H1 (cell line): Measurements from ENCODE around the gene RASGRP4. TPM values are rescaled to one million over a fixed set of nuclear protein-coding genes. Genes with fewer than 3 reads are reported as not detected.

Experiments used
- CTBP2 ChIP-seq: IDR thresholded peaks from 2 replicates; pipeline ENCODE4 v1.7.0; 2011; ENCODE audit warnings: borderline replicate concordance, mild to moderate bottlenecking, moderate library complexity, mixed read lengths, low read length; ENCODE audit not compliant: insufficient read depth, insufficient read length
- HDAC2 ChIP-seq, 2 experiments: fragments of 300-600 bp in 1 of 2; sonication (generic) in 1 of 2; IDR thresholded peaks; 2 replicates each; pipeline ENCODE4 v1.6.1; 2011 to 2012; ENCODE audit warnings: low read depth in 2 of 2, low read length in 2 of 2, mild to moderate bottlenecking in 2 of 2, moderate library complexity in 2 of 2, borderline replicate concordance in 1 of 2, inconsistent platforms in 1 of 2
- JUN ChIP-seq: IDR thresholded peaks from 2 replicates; pipeline ENCODE4 v1.6.1; 2011; ENCODE audit warnings: low read depth, mild to moderate bottlenecking, improper control_type of control experiment, low read length
- KDM4A ChIP-seq: IDR thresholded peaks from one replicate; pipeline ENCODE4 v1.7.1; 2012; ENCODE audit warnings: low read depth, mild to moderate bottlenecking, moderate library complexity, low read length, inconsistent platforms; ENCODE audit not compliant: severe bottlenecking
- KDM5A ChIP-seq: fragments of 200-600 bp; IDR thresholded peaks from 2 replicates; pipeline ENCODE4 v1.7.1; 2012; ENCODE audit warnings: mild to moderate bottlenecking, low read length, inconsistent platforms, mixed read lengths
- MAX ChIP-seq: IDR thresholded peaks from 2 replicates; pipeline ENCODE4 v1.6.1; 2012; ENCODE audit warnings: inconsistent platforms
- RAD21 ChIP-seq, 2 experiments: IDR thresholded peaks in 1 of 2; conservative IDR thresholded peaks in 1 of 2; 2 replicates each; pipeline ENCODE4 v1.6.1; 2011; ENCODE audit warnings: low read depth in 2 of 2, low read length in 2 of 2, improper control_type of control experiment in 1 of 2, inconsistent platforms in 1 of 2, mild to moderate bottlenecking in 1 of 2, moderate library complexity in 1 of 2
- SIN3A ChIP-seq, 2 experiments: IDR thresholded peaks in 1 of 2; conservative IDR thresholded peaks in 1 of 2; 2 replicates each; pipeline ENCODE4 v1.6.1; 2011 to 2012; ENCODE audit warnings: low read length in 2 of 2, improper control_type of control experiment in 1 of 2, low read depth in 1 of 2, mild to moderate bottlenecking in 1 of 2
- SIX5 ChIP-seq: IDR thresholded peaks from 2 replicates; pipeline ENCODE4 v1.6.1; 2011; ENCODE audit warnings: mild to moderate bottlenecking, low read depth, low read length
- SP2 ChIP-seq: IDR thresholded peaks from 2 replicates; pipeline ENCODE4 v1.6.1; 2012; ENCODE audit warnings: mild to moderate bottlenecking, low read length, inconsistent platforms
- SP4 ChIP-seq: IDR thresholded peaks from 2 replicates; pipeline ENCODE4 v1.6.1; 2012; ENCODE audit warnings: low read length, inconsistent platforms
- TBP ChIP-seq: IDR thresholded peaks from 2 replicates; pipeline ENCODE4 v1.6.1; 2011; ENCODE audit warnings: low read depth, low read length, improper control_type of control experiment
- polyA plus RNA-seq, 7 experiments: library from polyadenylated mRNA; depleted of rRNA in 3 of 7; stranded (reverse) in 5 of 7; unstranded in 2 of 7; fragments of >200 nt in 5 of 7; fragments of 200-250 nt in 2 of 7; gene quantifications; 1 replicate in 5 of 7; 2 replicates in 1 of 7; 4 replicates in 1 of 7; pipeline versions ENCODE4 v1.2.1 to v1.2.3, GENCODE V29; 2011 to 2013; ENCODE audit warnings: missing spikeins in 2 of 7, mixed read lengths in 2 of 7
- total RNA-seq: library from RNA; stranded (reverse); fragmentation: NEBNext Ultra II Directional; extraction: Animal tissue kit (Norgen Biotek cat#: 25700); gene quantifications from 2 replicates; pipeline ENCODE4 v1.2.1, GENCODE V29; 2021

RASGRP4 gene
- total and polyA plus RNA-seq, 2 of the 8 experiments (the other 6 are each of a cell fraction or from before 2014, with no cell fraction given): 1.9 to 3.1 TPM

- TF ChIP-seq MAX (peak; percentile 96), SIN3A (conservative IDR thresholded peaks at IDR 0.05 in 1 of 2, IDR thresholded peaks at IDR 0.05 in 1 of 2; ENCODE audit: low read depth in 1 of 2, low read length in 2 of 2) (no peak), CTBP2 (no peak), SP4 (peak; percentile 93), SIX5 (no peak), SP2 (no peak), HDAC2 (IDR thresholded peaks at IDR 0.05; ENCODE audit: borderline replicate concordance in 1 of 2, low read depth in 2 of 2, low read length in 2 of 2) (no peak), KDM4A (no peak), TBP (0 out of 2 replicates have a peak, but pooled peaks have one; percentile 16), JUN (no peak), KDM5A (no peak), RAD21 (IDR thresholded peaks at IDR 0.05 in 1 of 2, conservative IDR thresholded peaks at IDR 0.05 in 1 of 2; ENCODE audit: low read depth in 2 of 2, low read length in 2 of 2) (no peak)
Measured at GRCh38 chr19:38452430-38453366, 26.7 kb upstream of the RASGRP4 start (continued).
